Thoracic aorta (tissue), 2 donors: ENCODE data around the gene XRCC3. TPM values are rescaled to one million over a fixed set of nuclear protein-coding genes. Genes with fewer than 3 reads are reported as not detected.
A peak's percentile ranks its signal among the peaks of the same experiment; 100 is the strongest.
"Not testable (repeated sequence)": the region's sequence is repeated elsewhere in the genome, so short reads cannot be mapped to it uniquely, and the experiment has no call there.

ENCODE experiments used
- ATAC-seq: fragments of 150-250 bp; one replicate; pipeline ENCODE4 v1.8.0; 2017; ENCODE audit warnings: low read depth; ENCODE audit not compliant: insufficient number of reproducible peaks, low FRiP score
- DNase-seq: peaks from one replicate; pipeline ENCODE4 v3.0.0-alpha.2; 2020; ENCODE audit warnings: low spot score
- H3K27ac ChIP-seq, 2 donors: fragments of 200-600 bp; sonication (generic); 1 replicate in 1 of 2; 2 replicates in 1 of 2; pipeline ENCODE4 v1.5.1; 2016; ENCODE audit warnings: mild to moderate bottlenecking in 2 of 2, moderate library complexity in 2 of 2
- H3K27me3 ChIP-seq: fragments of 200-600 bp; sonication (generic); replicated peaks from 2 replicates; pipeline ENCODE4 v1.6.0; 2016; ENCODE audit warnings: mild to moderate bottlenecking; ENCODE audit not compliant: insufficient read depth
- H3K36me3 ChIP-seq: fragments of 200-600 bp; sonication (generic); one replicate; pipeline ENCODE4 v1.5.1; 2016
- H3K4me1 ChIP-seq, 2 donors: fragments of 200-600 bp; sonication (generic); 1 replicate in 1 of 2; 2 replicates in 1 of 2; pipeline versions ENCODE4 v1.5.1 to v1.6.0; 2016; ENCODE audit warnings: low read depth in 2 of 2, mild to moderate bottlenecking in 1 of 2; ENCODE audit not compliant: control insufficient read depth in 1 of 2
- H3K4me3 ChIP-seq: fragments of 200-600 bp; sonication (generic); 2 replicates; pipeline ENCODE4 v1.5.1; 2016; ENCODE audit warnings: mild to moderate bottlenecking
- H3K9me3 ChIP-seq: fragments of 200-600 bp; sonication (generic); 2 replicates; pipeline ENCODE4 v1.5.1; 2016
- total RNA-seq, 2 donors: library from RNA; depleted of rRNA; stranded (reverse); fragments of >200 nt; gene quantifications; one replicate each; pipeline versions ENCODE4 v1.1.0 to v1.2.3, GENCODE V29; 2016
- TF ChIP-seq, protein P1 (sequence below): fragments of 200-600 bp; sonication (generic); IDR thresholded peaks from one replicate; pipeline ENCODE4 v1.5.1; 2019; ENCODE audit warnings: antibody characterized with exemption

The XRCC3 gene
- total RNA-seq, 2 donors from 2014 or later = 8.4 to 18.5 TPM

- no peaks in the 10 kb centered on the region for H3K27me3 ChIP-seq
- H3K9me3 ChIP-seq = no peaks in the 10 kb centered on the region
- ATAC-seq (no peak), DNase-seq (no peak)
- H3K27ac ChIP-seq = no peak overlapping the region
- no peak overlapping the region for H3K4me3 ChIP-seq
- H3K4me1 ChIP-seq = peaks cover 28 to 44% of the 10 kb centered on the region in 2 donors
- TF ChIP-seq, protein P1, sequence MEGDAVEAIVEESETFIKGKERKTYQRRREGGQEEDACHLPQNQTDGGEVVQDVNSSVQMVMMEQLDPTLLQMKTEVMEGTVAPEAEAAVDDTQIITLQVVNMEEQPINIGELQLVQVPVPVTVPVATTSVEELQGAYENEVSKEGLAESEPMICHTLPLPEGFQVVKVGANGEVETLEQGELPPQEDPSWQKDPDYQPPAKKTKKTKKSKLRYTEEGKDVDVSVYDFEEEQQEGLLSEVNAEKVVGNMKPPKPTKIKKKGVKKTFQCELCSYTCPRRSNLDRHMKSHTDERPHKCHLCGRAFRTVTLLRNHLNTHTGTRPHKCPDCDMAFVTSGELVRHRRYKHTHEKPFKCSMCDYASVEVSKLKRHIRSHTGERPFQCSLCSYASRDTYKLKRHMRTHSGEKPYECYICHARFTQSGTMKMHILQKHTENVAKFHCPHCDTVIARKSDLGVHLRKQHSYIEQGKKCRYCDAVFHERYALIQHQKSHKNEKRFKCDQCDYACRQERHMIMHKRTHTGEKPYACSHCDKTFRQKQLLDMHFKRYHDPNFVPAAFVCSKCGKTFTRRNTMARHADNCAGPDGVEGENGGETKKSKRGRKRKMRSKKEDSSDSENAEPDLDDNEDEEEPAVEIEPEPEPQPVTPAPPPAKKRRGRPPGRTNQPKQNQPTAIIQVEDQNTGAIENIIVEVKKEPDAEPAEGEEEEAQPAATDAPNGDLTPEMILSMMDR = no peak
- H3K36me3 ChIP-seq = peaks cover 55% of the 10 kb centered on the region
Measured at GRCh38 chr14:103656031-103656755, 59.1 kb downstream of the XRCC3 start.

DNA sequence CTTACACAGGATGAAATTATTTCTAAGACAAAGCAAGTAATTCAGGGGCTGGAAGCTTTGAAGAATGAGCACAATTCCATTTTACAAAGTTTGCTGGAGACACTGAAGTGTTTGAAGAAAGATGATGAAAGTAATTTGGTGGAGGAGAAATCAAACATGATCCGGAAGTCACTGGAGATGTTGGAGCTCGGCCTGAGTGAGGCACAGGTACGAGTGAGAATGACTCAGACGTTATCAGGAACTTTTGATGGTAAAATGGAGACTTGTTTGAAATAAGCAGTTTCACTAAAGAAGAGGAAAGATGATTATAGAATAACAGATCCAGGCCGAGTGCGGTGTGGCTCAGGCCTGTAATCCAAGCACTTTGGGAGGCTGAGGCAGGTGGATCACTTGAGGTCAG, 60.6 kb downstream of the XRCC3 start:
- Histone ChIP-seq H3K4me1 (peaks cover 28 to 53% of the 10 kb centered on the region in 2 donors), H3K9me3 (no peaks in the 10 kb centered on the region), H3K27me3 (no peaks in the 10 kb centered on the region), H3K27ac (no peak overlapping the region), H3K4me3 (no peak overlapping the region), H3K36me3 (peaks cover 46% of the 10 kb centered on the region)
- ATAC-seq (no peak), DNase-seq (no peak)
- TF ChIP-seq, protein P1 = no peak

GRCh38 chr14:103653805-103654204, 61.4 kb downstream of the XRCC3 start:
- Histone ChIP-seq H3K9me3 (no peaks in the 10 kb centered on the region), H3K4me3 (peak overlapping the region; percentile 41), H3K36me3 (peaks cover 39% of the 10 kb centered on the region), H3K4me1 (peaks cover 28 to 53% of the 10 kb centered on the region in 2 donors), H3K27me3 (no peaks in the 10 kb centered on the region), H3K27ac (peak overlapping the region; percentile 13 to 58)
- no peak for DNase-seq
- TF ChIP-seq, protein P1 = no peak
- no peak for ATAC-seq

DNA sequence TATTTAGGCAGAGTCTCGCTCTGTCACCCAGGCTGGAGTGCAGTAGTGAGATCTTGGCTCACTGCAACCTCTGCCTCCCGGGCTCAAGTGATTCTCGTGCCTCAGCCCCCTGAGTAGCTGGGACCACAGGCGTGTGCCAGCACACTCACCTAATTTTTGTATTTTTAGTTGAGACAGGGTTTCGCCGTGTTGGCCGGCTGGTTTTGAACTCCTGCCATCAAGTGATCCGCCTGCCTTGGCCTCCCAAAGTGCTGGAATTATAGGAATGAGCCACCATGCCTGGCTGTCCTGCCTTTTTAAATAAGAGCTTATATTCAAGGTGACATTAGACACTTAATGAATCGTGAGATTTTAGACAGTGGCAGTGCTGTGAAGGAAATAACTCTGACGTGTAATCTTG, 61.9 kb downstream of the XRCC3 start:
- peak overlapping the region; percentile 41 for H3K4me3 ChIP-seq
- not testable (repeated sequence) for ATAC-seq

GRCh38 chr14:103652806-103653205, 62.4 kb downstream of the XRCC3 start:
- Histone ChIP-seq H3K36me3 (peaks cover 33% of the 10 kb centered on the region), H3K4me3 (peak overlapping the region; percentile 41), H3K9me3 (no peaks in the 10 kb centered on the region), H3K4me1 (peaks cover 26 to 49% of the 10 kb centered on the region in 2 donors), H3K27me3 (no peaks in the 10 kb centered on the region), H3K27ac (peak overlapping the region; percentile 13 to 58)
- DNase-seq (no peak), ATAC-seq (no peak)
- TF ChIP-seq, protein P1 = no peak

More for the DNA sequence above, 61.9 kb downstream of the XRCC3 start:
- H3K4me1 ChIP-seq = peaks cover 28 to 53% of the 10 kb centered on the region in 2 donors
- not testable (repeated sequence) for H3K9me3 ChIP-seq, H3K27me3 ChIP-seq, DNase-seq
- peaks cover 35% of the 10 kb centered on the region for H3K36me3 ChIP-seq
- H3K27ac ChIP-seq = peak overlapping the region; percentile 13 to 58
